K562 (cell line): ENCODE data around the gene RSBN1L. TPM values are rescaled to one million over a fixed set of nuclear protein-coding genes. Genes with fewer than 3 reads are reported as not detected.

Experiments
- ATAC-seq: fragments of 200-7000 bp; cut with Tn5 transposase; 3 replicates; pipeline ENCODE4 v1.9.1; 2020; ENCODE audit warnings: moderate library complexity
- BruUV-seq: library from RNA; stranded (reverse); fragments of 400-500 nt; replicated peaks from 2 replicates; lab custom pipeline; 2021; lab: Mats Ljungman, UMichigan
- CTCF ChIA-PET: fragments of 300-600 bp; formaldehyde crosslinking; extraction: SDS; loops from one replicate; lab custom pipeline; 2021; ENCODE audit warnings: low intra/inter-chr PET ratio; lab: Yijun Ruan, JAX
- POLR2A ChIA-PET: fragments of 300-600, 350-650 bp; sonication (Branson Sonifier 250); formaldehyde crosslinking; extraction: SDS; loops from one replicate; lab custom pipeline; 2021; ENCODE audit warnings: antibody characterized with exemption, inconsistent platforms; lab: Yijun Ruan, JAX
- DNase-seq, 4 experiments: peaks; one replicate each; pipeline versions ENCODE4 v3.0.0 to v3.0.0-alpha.2; 2011 to 2018; ENCODE audit warnings: low spot score in 3 of 4, mixed read lengths in 3 of 4; ENCODE audit errors: extremely low read depth in 1 of 4
- FAIRE-seq: peaks from 2 replicates; lab custom pipeline; 2011; peaks lifted over from hg19 to GRCh38; lab: Jason Lieb, UNC
- H2AFZ ChIP-seq: 2 replicates; pipeline ENCODE4 v1.6.0; 2011; ENCODE audit warnings: low read depth, low read length, control low read depth, inconsistent platforms
- H3K27ac ChIP-seq: fragments of 200-600 bp; 3 replicates; pipeline ENCODE4 v1.8.0; 2011; ENCODE audit warnings: low read depth, mild to moderate bottlenecking, control low read depth, inconsistent platforms, low read length, moderate library complexity, mixed read lengths; ENCODE audit errors: extremely low read depth
- H3K27me3 ChIP-seq, 2 experiments: fragments of 300-600 bp in 1 of 2; 2 replicates in 1 of 2; 3 replicates in 1 of 2; pipeline versions ENCODE4 v1.6.0 to v1.8.0; 2011; ENCODE audit warnings: inconsistent platforms in 2 of 2, low read length in 2 of 2, mild to moderate bottlenecking in 1 of 2, mixed read lengths in 1 of 2, moderate library complexity in 1 of 2; ENCODE audit not compliant: control insufficient read depth in 2 of 2, insufficient read depth in 2 of 2
- H3K36me3 ChIP-seq: fragments of 300-600 bp; 3 replicates; pipeline ENCODE4 v1.8.0; 2011; ENCODE audit warnings: mild to moderate bottlenecking, low read length, inconsistent platforms; ENCODE audit not compliant: control insufficient read depth, insufficient read depth
- H3K4me1 ChIP-seq, 2 experiments: fragments of 200-600 bp in 1 of 2; replicated peaks in 1 of 2; 2 replicates in 1 of 2; 3 replicates in 1 of 2; pipeline versions ENCODE4 v1.5.1 to v1.8.0; 2011; ENCODE audit warnings: inconsistent platforms in 2 of 2, low read length in 2 of 2, mild to moderate bottlenecking in 1 of 2, mixed read lengths in 1 of 2, moderate library complexity in 1 of 2; ENCODE audit not compliant: control insufficient read depth in 2 of 2, insufficient read depth in 2 of 2
- H3K4me2 ChIP-seq: 2 replicates; pipeline ENCODE4 v1.6.1; 2011; ENCODE audit warnings: low read length, control low read depth, inconsistent platforms, mixed read lengths; ENCODE audit not compliant: insufficient read depth
- H3K4me3 ChIP-seq: fragments of 200-600 bp; sonication (generic), shearing (Covaris generic); 2 replicates; pipeline ENCODE4 v1.5.1; 2016; ENCODE audit warnings: control low read depth, inconsistent platforms
- H3K79me2 ChIP-seq: fragments of 200-600 bp; 3 replicates; pipeline ENCODE4 v1.8.0; 2011; ENCODE audit warnings: low read length, inconsistent platforms; ENCODE audit not compliant: control insufficient read depth, insufficient read depth
- H3K9ac ChIP-seq, 2 experiments: 2 replicates each; pipeline versions ENCODE4 v1.6.0 to v1.6.1; 2011; ENCODE audit warnings: low read depth in 2 of 2, low read length in 2 of 2, control low read depth in 1 of 2, inconsistent platforms in 1 of 2, mild to moderate bottlenecking in 1 of 2, mixed read lengths in 1 of 2; ENCODE audit not compliant: insufficient read depth in 1 of 2
- H3K9me1 ChIP-seq: one replicate; pipeline ENCODE4 v1.6.0; 2011; ENCODE audit warnings: inconsistent platforms, mild to moderate bottlenecking, low read length, moderate library complexity; ENCODE audit not compliant: control insufficient read depth, insufficient read depth
- H3K9me3 ChIP-seq: replicated peaks from 2 replicates; pipeline ENCODE4 v1.5.1; 2011; ENCODE audit warnings: low read depth, low read length, inconsistent platforms; ENCODE audit not compliant: control insufficient read depth, insufficient read depth
- H4K20me1 ChIP-seq: replicated peaks from 2 replicates; pipeline ENCODE4 v1.6.1; 2011; ENCODE audit warnings: low read length, inconsistent platforms, mixed read lengths; ENCODE audit not compliant: control insufficient read depth, insufficient read depth
- ARID3A ChIP-seq: IDR thresholded peaks from 2 replicates; pipeline ENCODE4 v1.6.1; 2012; ENCODE audit warnings: low read depth, low read length, improper control_type of control experiment, borderline replicate concordance
- ELF2 ChIP-seq: fragments of 250-450 bp; sonication (Bioruptor Pico); IDR thresholded peaks from 2 replicates; pipeline ENCODE4 v1.5.0; 2021; ENCODE audit warnings: mild to moderate bottlenecking
- MAFK ChIP-seq: IDR thresholded peaks from 2 replicates; pipeline ENCODE4 v1.6.1; 2011; ENCODE audit warnings: low read length, improper control_type of control experiment
- NCOA2 ChIP-seq, 2 experiments: fragments of 450-650 bp; IDR thresholded peaks; 2 replicates each; pipeline ENCODE4 v1.6.1; 2018; ENCODE audit warnings: mild to moderate bottlenecking in 2 of 2, moderate library complexity in 1 of 2; ENCODE audit not compliant: partially characterized antibody in 2 of 2
- NR2C1 ChIP-seq, 2 experiments: fragments of 450-650 bp; IDR thresholded peaks; 2 replicates each; pipeline ENCODE4 v1.6.1; 2017; ENCODE audit warnings: mild to moderate bottlenecking in 2 of 2, antibody characterized with exemption in 1 of 2, inconsistent platforms in 1 of 2, missing compliant biosample characterization in 1 of 2, missing genetic modification characterization in 1 of 2
- TAF1 ChIP-seq: IDR thresholded peaks from 2 replicates; pipeline ENCODE4 v1.6.1; 2011; ENCODE audit warnings: mild to moderate bottlenecking, low read length, moderate library complexity; ENCODE audit not compliant: insufficient read depth, control insufficient read depth, severe bottlenecking; ENCODE audit errors: extremely low read depth
- WGBS: fragments of 100-300 bp; shearing (Covaris generic); methylation state at CpG from one replicate; pipeline ENCODE4 v1.1.6; 2016; ENCODE audit warnings: low coverage, mixed read lengths; ENCODE audit not compliant: insufficient coverage; ENCODE audit errors: missing lambda C conversion rate; 5-methylcytosine and 5-hydroxymethylcytosine counted together
- in situ Hi-C: fragments of 300-500 bp; cut with MboI; formaldehyde crosslinking; loops from 4 replicates; pipeline ENCODE4 v1.15.0; 2018; ENCODE audit warnings: inconsistent platforms, mixed read lengths
- intact Hi-C: fragments of 100-400 bp; cut with micrococcal nuclease; formaldehyde crosslinking; loops from 2 replicates; pipeline ENCODE4 v1.14.2; 2022
- polyA plus RNA-seq, 8 experiments: library from polyadenylated mRNA; depleted of rRNA in 4 of 8; stranded (reverse) in 5 of 8; unstranded in 3 of 8; fragments of >200 nt; fragmentation: Nextera tagmentation in 2 of 8; fragmentation: Illumina TruSeq in 1 of 8; extraction: Ambion mirVana in 2 of 8; extraction: Trizol in 1 of 8; gene quantifications; 2 replicates each; pipeline versions ENCODE4 v1.2.1 to v1.2.3, GENCODE V29; 2011 to 2014; ENCODE audit warnings: inconsistent platforms in 1 of 8, missing spikeins in 1 of 8
- total RNA-seq, 7 experiments: library from RNA; depleted of rRNA in 6 of 7; stranded (reverse); fragments of >200 nt in 6 of 7; fragmentation: Illumina TruSeq in 2 of 7; extraction: Trizol in 2 of 7; gene quantifications; 2 replicates each; pipeline versions ENCODE4 v1.2.1 to v1.2.3, GENCODE V29; 2011 to 2021; ENCODE audit warnings: low replicate concordance in 1 of 7

RSBN1L gene
- total and polyA plus RNA-seq, 9 of the 15 experiments (the other 6 are each of a cell fraction or from before 2014, with no cell fraction given), result 6.2 to 35.2 (median 20.1) TPM

- ChIA-PET CTCF (no interaction called here), POLR2A (interaction anchor here (0.6 to 3.2 kb wide), 4 partner anchors 8 to 145 kb away, joined by 3 to 16 read pairs (median 11); no protein-coding TSS in a partner anchor)
- Histone ChIP-seq H3K36me3 (peaks cover 21% of the 10 kb centered on the region), H3K9ac (peak overlapping the region in 1 of 2 experiments; percentile 89; a peak in 2 of 4 replicates), H3K4me3 (peak overlapping the region; percentile 93; the same call in 1 of the 2 replicates), H3K4me2 (peak overlapping the region; percentile 87; the same call in 1 of the 2 replicates), H3K9me3 (no peaks in the 10 kb centered on the region), H3K9me1 (no peaks in the 10 kb centered on the region), H3K79me2 (peaks cover 94% of the 10 kb centered on the region), H3K27me3 (no peaks in the 10 kb centered on the region), H3K27ac (no peak overlapping the region; the same call in 2 of the 3 replicates), H3K4me1 (peaks cover 6 to 9% of the 10 kb centered on the region in 2 experiments; a peak in 4 of 5 replicates), H4K20me1 (peaks cover 13% of the 10 kb centered on the region; the same call in 1 of the 2 replicates), H2AFZ (no peak overlapping the region)
- 30% methylated on average over 2 of the region's 2 CpGs for WGBS
- no TSS peak for BruUV-seq
- FAIRE-seq (no peak), DNase-seq (no peak), ATAC-seq (no peak)
- TF ChIP-seq ELF2 (CRISPR knock-in tag) (0 out of 2 replicates have a peak, but pooled peaks have one; percentile 6), ARID3A (no peak)
- in situ Hi-C loops, result no loop called here
- intact Hi-C loops, result loop anchor here (5.0 kb wide), 3 partner anchors 33 to 203 kb away; partner anchors contain the start of gene PTPN12
These were observed 2.8 kb downstream of the RSBN1L start for GRCh38 chr7:77699056-77699455.

- Histone ChIP-seq H3K9me3 (no peaks in the 10 kb centered on the region), H2AFZ (no peak overlapping the region), H3K36me3 (peaks cover 27% of the 10 kb centered on the region), H4K20me1 (peaks cover 8% of the 10 kb centered on the region; the same call in 1 of the 2 replicates), H3K9ac (no peak overlapping the region), H3K9me1 (no peaks in the 10 kb centered on the region), H3K4me1 (peaks cover 0 to 9% of the 10 kb centered on the region in 2 experiments; a peak in 2 of 5 replicates), H3K4me2 (no peak overlapping the region), H3K79me2 (peaks cover 94% of the 10 kb centered on the region), H3K4me3 (no peak overlapping the region), H3K27me3 (no peaks in the 10 kb centered on the region), H3K27ac (no peak overlapping the region)
- BruUV-seq, result no TSS peak
- intact Hi-C loops (no loop called here), in situ Hi-C loops (no loop called here)
- FAIRE-seq (no peak), ATAC-seq (no peak), DNase-seq (no peak)
- WGBS, result 27% methylated on average over 2 of the region's 2 CpGs
- CTCF ChIA-PET, result no interaction called here
- POLR2A ChIA-PET, result interaction anchor here (0.7 to 1.4 kb wide), 5 partner anchors 9 to 29 kb away, joined by 3 to 4 read pairs (median 4); no protein-coding TSS in a partner anchor
- TF ChIP-seq MAFK (no peak), NR2C1 (IDR thresholded peaks at IDR 0.05) (no peak; the same call in none of the 2 replicates), NR2C1 (tag; IDR thresholded peaks at IDR 0.05) (peak; percentile 42; the same call in 1 of the 2 replicates), TAF1 (no peak), NCOA2 (IDR thresholded peaks at IDR 0.05; ENCODE audit: partially characterized antibody in 2 of 2) (no peak)
These were observed 6.3 kb downstream of the RSBN1L start for GRCh38 chr7:77702513-77702912.
